ENCODE data around the gene SOCS7.

The SOCS7 gene

DNA sequence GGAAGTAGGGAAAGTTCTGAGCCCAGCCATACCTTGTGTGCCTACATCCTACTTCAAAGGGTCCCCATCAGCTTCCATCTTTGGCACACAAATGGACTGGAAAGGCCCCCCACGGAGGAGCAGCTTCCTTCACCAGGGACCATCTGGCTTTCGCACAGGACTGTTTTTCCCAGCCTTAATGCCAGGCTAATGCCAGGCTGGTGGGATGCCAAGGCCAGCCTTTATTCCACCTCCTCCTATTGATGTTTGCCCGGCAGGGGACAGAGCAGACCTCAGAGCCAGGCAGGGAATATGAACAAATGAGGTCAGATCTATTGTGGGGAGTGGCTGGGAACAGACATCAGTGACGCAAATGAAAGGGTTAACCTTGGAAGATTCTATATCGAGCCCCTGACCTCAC lies 13.6 kb upstream of the SOCS7 start:
- DNase-seq, result peak in 7 of 14 donors; percentile 22 to 94 (median 35)

DNA sequence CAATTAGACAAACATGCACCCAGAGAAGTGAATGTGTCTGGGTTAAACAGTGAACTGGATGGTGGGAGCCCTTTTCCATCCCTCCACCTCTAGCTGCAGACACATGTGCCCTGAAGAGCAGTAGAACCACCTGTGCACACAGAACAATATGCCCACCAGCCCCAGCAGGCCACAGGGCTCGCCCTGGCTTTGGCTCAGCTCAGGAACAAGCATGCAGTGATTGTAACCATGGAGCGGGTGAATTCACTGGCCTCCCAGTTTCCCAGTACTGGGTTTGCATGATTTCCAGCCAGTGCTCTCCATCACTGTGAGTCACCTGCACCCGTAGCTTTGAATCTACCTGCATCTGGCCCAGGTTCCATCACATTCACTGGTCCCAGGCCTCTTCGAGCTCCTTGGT lies 13.1 kb upstream of the SOCS7 start:
- DNase-seq, result peak in 1 of 14 donors; percentile 79

DNA sequence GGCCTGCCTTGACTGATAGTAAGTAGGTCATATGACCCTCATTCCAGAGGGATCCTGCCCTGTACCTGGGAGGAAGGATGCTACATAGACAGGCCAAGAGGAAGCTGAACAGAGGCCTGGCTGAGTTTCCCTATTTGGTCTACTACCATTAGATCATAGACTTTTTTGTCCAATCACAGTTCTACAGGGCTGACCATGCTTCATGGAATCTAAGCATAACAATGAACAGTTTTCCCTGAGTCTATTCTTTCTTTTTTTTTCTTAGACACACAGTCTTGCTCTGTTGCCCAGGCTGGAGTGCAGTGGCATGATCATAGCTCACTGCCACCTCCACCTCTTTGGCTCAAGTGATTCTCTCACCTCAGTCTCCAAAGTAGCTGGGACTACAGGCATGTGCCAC lies 11.8 kb upstream of the SOCS7 start:
- no peak for DNase-seq

DNA sequence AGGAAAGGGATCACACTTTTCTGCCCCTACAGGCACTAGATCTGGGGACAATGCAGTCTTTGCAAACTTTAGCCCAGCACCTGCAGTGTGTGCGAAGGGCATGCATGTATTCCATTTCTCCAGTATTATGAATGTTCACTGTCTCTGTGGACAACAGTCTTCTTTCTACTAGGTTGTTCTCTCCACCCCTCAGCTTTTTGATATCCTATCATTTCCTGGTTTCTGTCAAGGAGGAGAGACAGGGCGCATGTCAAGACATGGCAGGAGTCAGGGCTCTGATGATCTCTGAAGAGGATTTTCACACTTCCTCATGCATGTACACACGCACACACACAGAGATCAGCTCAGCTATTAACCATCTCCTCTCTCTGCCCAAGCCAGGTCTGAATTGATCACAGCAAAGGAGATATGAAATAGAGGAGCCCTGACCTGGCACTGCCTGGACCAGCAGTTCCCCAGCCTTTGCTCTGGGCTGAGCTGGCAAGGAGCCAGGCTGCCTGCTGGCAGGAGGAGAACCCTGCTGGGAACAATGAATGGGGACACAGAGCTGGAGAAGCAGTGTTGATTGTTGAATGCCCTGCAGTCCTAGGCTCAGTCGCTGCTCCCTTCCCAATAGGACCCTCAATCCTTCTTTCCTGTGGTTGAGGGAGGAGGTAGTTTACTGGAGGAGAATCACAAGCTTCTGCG lies 10.5 kb upstream of the SOCS7 start:
- DNase-seq, result peak in 12 of 14 donors; percentile 51 to 87 (median 69)

DNA sequence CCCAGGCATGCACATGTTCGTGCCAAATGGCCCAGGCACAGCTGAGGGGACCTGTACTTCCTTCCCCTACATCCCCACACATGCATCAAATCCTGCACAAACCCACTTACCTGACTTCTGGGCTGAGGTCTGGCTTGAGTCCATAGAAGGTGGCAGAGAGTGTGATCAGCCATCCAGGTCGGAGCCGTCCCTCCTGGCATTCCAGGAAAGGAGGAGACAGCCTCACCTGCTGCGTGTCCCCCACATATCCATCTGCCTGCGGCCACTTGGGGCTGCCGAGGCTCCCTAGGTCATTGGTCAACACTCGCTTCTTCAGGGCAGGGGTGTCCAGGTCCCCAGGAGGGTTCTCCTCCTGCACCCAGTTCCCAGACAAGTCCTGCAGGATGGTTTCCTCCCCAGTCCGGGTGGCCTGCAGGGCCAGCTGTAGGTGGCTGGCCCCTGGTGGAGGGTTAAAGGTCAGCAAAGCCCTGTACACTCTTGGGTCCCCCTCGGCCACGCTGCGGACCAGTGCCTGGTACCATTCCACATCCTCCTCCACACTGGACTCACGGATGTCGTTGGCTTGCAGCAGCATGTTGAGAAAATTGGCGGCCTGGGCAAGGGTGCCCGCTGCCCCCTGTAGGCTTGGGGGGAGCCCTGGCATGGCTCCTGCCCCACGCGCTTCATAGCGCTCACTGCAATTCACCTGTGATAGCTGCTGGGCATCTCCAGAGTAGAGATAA lies 8.6 kb upstream of the SOCS7 start:
- DNase-seq, result no peak

DNA sequence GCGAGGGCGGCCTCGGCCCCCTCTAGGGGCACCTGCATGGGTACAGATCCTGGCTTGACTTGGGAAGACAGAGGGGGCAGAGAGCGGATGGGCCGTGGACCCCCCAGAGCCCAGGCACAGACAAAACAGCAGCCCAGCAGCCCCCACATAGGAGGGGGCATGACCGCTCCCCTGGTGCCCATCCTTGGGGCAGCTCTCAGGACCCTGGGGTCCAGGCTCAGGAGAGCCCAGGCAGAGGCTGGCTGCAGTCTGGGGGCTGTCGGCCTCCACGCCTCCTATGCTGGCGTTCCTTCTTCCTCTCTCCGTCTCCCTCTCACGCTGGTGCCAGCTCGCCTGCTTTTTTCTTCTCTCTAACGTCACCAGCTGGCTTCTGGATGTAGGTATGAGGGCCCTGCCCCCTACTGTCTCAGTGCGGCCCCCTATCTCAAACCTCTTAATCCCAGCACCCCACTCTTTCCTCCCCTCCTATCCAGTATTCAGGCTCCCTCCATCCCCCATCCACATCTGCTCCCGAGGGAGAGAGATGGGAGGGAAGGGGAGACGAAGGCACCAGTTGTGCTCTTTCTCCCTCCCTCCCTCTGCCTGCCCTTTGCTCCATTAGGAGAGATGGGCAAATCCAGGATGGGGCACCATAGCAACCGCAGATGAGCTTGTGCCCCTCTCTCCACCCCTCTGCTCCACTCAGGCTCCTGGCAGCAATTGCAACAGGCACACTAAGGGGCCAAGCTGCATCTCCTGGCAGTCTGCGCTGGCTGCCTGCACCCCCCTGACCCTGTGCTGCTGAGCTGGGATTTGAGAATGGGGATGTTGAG lies 7.8 kb upstream of the SOCS7 start, which contains the start of gene GPR179:
Gene GPR179, minus strand, starts transcription at position 349 of the 812 bp plus-strand sequence. Its CDS starts 167 bp downstream, at position 182.
- peak in 2 of 14 donors; percentile 12 to 35 for DNase-seq

DNA sequence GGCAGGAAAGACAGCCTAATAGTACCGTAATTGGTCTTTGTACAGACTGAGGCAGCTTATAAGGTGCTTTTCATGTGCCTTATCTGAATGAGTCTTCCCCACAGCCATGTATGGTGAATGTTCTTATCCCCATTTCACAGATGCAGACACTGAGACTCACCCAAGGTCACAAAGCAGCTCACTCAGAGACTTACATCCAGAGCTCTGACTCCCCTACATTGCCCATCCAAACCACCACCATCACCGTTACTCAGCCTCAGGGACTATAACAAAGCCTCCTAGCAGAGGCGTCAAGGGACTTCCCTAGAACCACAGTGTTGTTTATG lies 7.3 kb upstream of the SOCS7 start:
- no peak for DNase-seq

DNA sequence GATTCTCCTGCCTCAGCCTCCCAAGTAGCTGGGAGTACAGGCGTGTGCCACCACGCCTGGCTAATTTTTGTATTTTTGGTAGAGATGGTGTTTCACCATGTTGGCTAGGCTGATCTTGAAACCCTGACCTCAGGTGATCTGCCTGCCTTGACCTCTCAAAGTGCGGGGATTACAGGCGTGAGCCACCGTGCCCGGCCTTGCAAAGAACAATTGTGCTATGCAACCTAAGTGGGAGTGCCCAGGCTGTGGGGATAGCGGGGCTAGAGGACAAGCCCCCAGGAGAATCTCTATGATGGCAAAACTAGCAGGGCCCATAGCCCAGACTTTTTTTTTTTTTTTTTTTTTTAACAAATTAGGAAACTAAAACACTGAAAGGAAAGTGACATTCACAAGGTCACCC lies 5.9 kb upstream of the SOCS7 start:
- DNase-seq, result no peak

DNA sequence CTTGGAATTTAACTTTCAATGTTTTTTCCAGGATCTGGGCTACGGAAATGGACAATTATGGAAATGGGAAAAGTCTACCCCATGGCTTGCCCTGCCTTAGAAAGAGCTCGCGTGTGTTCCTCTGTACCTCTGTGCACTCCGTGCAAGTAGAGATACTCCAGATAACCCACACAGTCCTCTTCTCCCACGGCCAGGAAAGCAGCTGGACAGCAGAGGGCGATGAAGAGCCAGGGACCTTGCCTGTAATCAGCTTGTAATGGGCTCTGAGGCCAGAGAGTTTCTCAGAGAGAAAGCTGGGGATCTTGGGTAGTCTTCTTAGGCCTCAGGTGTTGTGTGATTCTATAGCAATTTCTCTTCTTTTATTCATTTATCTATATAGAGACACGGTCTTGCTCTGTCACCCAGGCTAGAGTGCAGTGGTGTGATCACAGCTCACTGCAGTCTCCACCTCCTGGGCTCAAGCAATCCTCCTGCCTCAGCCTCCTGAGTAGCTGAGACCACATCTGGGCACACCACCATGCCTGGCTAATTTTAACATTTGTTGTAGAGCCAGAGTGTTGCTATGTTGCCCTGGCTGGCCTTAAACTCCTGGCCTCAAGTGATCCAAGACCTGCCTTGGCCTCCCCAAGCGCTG lies 2.4 kb upstream of the SOCS7 start:
- peak in 12 of 14 donors; percentile 35 to 84 (median 69) for DNase-seq

DNA sequence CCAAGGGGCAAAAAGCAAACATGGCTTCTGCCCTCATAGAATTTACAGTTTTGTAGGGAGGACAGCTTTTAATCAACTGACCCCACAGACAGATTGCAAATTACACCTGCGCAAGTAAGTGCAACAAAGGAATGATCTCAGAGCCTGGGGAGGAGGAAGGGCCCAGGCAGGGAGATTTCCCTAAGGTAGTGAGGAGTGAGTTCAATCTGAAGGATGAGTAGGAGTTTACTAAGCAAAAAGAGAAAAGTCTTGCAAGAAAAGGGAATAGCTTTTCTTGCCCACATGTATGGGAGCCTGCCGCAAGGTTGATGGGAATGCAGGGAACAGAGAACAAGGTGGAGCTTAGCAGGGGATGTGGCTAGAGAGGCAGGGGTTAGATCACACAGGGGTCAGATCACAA lies 1.6 kb upstream of the SOCS7 start:
- no peak for DNase-seq

DNA sequence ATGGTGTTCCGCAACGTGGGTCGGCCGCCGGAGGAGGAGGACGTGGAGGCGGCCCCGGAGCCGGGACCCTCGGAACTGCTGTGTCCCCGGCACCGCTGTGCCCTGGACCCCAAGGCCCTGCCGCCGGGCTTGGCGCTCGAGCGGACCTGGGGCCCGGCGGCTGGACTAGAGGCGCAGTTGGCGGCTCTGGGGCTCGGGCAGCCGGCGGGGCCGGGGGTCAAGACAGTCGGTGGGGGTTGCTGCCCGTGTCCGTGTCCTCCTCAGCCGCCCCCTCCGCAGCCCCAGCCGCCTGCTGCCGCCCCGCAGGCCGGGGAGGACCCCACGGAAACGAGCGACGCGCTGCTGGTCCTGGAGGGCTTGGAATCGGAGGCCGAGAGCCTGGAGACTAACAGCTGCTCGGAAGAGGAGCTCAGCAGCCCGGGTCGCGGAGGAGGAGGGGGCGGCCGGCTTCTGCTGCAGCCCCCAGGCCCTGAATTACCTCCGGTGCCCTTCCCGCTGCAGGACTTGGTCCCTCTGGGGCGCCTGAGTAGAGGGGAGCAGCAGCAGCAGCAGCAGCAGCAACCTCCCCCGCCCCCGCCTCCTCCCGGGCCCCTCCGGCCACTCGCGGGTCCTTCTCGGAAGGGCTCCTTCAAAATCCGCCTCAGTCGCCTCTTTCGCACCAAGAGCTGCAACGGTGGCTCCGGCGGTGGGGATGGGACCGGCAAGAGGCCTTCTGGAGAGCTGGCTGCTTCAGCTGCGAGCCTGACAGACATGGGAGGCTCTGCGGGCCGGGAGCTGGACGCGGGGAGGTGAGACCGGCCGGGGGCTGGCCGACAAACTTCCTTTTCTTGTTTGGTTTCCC lies 821 bp downstream of the SOCS7 start:
- peak in 3 of 14 donors; percentile 22 to 50 (median 31) for DNase-seq

DNA sequence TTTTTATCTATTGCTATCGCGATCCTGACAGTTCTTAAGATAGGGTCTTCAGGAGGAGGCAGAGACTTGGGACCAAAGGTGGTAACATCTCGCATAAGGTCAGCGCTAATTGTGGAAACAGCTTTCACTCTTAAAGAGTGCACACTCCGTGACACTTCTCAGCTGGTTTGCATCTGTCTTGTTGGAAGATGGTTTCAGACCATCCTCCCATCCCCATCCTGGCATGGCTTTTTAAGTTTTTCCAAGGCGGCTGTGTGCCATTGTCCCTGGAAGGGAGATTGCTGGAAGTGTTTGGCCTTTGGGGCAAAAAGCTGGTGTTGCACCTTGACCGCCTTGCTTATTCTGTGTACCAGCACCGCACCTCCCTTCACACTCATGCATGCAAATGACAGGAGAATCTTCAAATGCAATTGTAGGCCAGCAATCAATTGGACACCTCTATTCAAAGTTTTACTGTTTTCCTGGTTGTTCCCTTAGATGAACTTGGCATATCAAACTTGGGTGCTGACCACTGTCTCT lies 1.5 kb downstream of the SOCS7 start:
- no peak for DNase-seq

DNA sequence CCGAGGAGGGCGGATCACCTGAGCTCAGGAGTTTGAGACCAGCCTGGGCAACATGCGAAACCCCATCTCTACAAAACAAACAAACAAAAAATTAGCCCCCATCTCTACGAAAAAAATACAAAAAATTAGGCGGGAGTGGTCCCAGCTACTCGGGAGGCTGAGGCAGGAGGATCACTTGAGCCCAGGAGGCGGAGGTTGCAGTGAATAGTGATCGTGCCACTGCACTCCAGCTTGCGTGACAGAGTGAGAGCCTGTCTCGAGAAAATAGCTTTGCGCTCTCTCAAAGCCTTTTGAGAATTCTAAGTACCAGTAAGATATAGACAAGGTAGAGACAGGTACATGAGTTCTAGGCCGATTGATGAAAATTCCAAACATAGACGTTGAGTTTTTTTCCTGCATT lies 2.0 kb downstream of the SOCS7 start:
- no peak for DNase-seq

DNA sequence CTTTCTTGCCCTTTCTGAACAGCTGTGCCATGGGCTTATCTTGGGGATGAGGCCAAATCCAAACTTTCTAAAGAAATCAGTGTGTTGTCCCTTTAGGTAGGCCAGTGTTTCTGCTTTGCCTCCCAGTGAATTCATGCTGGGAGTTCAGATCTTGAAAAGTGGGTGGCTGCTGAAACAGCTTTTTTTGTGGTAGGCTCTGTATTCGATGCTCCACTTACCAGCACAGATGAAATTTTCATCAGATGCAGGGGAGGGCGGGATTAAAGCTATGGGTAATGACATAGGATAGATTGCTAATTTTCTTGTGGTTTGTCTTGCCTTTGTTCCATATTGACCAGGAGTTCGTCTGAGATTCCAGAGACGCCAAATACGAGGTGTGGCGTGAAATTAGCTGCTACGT lies 2.8 kb downstream of the SOCS7 start:
- no peak for DNase-seq

DNA sequence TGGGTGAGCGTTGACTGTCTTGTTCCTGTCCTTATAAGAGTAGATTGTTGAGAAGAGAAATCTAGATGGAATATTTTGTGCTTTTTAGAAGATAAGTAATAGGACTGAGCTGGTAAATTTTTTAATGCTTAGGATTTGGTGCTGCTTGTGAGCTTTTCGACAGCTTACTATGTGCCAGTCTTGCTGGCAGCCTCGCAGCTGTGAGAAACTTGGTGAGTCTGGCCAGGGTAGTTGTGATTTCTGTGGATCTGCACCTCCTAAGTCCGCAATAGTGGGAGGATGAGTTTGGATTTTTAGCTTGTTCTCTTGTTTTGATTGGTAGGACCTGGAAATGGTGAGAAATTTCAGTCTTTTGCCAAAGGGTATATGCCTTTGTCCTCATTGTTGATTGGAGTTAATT lies 3.6 kb downstream of the SOCS7 start:
- no peak for DNase-seq

DNA sequence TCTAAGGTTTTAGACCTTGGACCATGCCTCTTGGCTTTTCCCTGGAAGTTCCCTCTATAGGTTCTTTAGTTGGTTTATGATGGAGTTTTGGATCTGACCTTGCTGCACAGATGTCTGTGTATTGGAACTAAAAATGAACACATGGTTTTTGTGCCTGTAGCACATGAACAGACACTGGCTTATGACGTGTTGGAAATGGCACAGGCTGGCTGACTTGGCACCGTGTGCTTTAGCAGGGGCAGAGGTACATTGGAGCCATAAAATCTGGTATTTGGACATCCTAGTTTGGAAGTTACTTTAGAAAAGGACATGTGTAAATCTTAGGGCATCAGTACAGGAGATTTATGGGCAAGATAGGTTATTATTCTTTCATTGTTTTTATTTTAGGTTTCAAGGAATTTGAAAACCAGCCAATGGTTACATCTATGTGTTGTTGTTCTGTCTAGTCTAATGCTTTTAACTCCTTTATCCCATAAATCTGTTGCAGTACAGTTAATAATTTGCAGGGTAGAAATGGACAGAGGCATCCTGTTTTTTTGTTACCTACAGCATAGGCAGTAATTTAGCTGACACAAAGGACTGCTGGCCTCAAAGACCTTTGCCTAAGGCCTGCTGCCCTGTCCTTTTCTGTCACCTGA lies 6.0 kb downstream of the SOCS7 start:
- DNase-seq, result peak in 1 of 14 donors; percentile 86

DNA sequence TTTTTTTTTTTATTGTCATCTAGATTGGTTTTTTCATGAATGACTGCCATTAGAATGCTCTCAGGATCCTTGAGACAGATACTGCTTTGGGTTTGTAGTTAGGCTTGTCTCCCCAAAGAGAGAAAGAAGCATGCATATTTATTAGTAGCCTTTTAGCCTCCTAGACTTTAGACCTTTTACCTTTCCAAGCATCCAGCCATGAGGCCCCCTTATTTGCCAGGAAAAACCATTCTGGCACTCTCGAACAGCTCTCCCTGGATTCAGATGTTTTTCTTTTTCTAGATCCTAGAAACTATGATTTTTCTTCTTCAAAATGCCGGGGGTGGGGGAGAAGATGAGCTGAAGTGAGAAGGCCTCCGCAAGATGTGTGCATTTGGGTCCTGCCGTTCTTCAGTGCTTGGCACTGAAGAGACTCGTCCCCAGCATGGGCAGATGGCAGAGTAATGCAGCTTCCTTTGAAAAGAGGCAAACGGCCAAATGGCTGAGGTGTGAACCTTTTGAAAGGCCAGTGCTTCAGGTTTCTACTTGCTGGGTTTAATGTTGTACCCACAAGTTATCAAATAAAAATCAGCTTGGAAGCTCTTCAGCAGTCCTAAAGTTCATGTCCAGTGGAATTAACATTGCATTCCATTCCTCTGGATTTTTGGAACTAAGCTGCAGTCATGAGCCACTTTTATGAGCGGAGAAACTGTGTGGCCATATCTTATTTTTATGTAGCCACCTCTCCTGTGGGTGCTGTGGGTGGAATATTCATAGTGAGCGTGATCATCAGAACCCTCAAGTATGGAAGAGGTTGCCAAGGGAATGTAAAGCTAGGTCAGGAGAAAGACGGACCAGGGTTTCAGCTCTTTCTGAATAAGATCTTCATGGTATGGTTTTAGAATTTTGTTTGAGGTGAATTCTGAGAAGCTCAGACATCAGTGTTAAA lies 7.2 kb downstream of the SOCS7 start:
- peak in 3 of 14 donors; percentile 17 to 95 (median 37) for DNase-seq

DNA sequence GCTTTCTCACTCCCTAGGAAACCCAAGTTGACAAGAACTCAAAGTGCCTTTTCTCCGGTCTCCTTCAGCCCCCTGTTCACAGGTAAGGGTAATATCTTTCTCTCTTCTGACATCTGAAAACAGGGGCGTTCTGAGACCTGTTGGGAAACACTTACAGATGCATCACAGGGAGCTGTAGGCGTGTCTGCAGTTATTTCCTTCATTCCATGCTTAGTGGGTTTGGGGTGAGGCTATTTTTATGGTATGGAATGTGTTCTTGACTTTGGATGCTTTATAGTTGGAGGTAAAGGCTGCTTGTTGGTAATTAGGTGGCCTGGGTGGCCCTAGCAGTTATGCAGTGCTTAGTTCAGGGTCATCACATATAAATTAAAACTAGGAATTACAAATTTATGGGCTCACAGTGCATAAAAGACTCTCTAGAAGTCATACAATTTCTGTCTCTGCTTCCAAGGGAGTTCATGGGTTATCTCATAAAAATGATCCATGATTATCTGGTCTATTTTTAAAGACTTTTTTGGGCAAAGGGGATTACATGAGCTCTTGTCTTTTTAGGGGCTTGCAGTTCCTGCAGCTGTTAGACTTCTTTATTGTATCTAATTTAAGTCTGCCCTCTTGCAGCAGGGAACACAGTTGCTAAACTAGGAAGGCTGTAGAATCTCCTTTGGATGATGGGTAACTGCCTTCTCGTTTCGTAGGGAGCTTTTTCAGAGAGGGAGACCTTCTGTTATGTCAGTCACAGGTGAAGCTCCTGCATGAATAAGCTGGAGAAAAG lies 10.2 kb downstream of the SOCS7 start:
- DNase-seq, result no peak

DNA sequence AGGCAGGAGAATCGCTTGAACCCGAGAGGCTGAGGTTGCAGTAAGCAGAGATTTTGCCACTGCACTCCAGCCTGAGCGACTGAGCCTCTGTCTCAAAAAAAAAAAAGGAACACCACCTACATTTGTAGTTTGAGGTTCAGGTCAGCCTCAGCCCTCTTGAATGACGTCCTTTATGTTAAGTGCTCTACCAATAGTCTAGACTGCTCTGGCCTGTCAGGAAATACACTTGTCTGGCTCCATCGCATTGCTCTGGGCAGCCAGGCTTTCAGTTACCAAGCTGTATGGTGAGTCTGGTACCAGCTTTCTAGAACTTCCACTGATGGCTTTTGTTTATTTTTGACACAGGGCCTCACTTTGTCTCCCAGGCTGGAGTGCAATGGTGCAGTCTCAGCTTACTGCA lies 11.4 kb downstream of the SOCS7 start:
- no peak for DNase-seq
